NCI-H524 (cell line): ENCODE data around the gene ACOX1.

Experiments
- DNase-seq, 2 experiments: peaks; one replicate each; lab custom pipeline; 2025; lab: John Stamatoyannopoulos, UW

The ACOX1 gene

DNA sequence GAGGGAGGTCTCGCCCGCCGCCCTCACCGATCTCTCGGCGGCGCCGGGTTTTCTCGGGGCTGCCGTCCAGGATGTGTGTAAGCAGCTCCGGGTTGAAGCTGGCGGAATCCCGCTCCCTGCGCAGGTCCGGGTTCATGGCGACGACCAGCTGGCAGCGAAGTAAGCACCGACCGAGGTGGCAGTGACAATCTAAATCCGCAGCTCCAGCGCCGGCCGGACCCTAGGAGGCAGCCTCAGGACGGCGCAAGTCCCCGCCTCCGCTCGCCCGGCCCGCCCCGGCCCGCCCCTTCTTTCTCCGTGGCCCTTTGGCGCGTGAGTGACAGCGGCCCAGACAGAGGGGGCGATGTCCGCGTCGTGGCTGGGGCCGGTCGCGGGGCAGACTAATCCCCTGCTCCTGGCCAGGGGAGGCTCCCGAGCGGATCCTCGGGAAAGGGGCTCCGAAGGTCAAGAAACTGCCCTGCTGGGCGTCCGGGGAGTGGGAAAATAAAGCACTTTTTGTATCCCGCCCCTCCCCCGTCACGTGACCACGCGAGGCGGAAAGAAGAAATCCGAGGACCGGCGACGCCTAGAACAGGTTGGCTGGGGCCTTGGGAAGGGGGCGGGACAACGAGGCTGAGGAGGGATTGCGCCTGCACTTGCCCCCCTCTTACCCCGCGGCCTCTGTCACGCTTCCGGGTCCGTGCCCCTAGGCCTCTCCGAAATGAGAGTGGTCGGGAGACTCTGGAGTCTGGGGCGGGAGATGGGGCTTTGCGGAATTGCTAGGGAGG, at the start of gene ACOX1, which contains the start of gene TEN1:
TSS of gene ACOX1 (minus strand) at position 229 of the 767 bp plus-strand sequence. CDS start at position 136, 93 bp downstream.
TSS of gene TEN1 (plus strand) at position 303 of the 767 bp plus-strand sequence. CDS start 6,953 bp downstream, outside the sequence.
- DNase-seq = peak; percentile 100

GRCh38 chr17:76027159-76027839, 48.3 kb upstream of the ACOX1 start, which contains the start of gene EVPL:
Gene EVPL (minus strand): TSS chr17:76027306. CDS start chr17:76027198, 108 bp downstream.
- DNase-seq = no peak

DNA sequence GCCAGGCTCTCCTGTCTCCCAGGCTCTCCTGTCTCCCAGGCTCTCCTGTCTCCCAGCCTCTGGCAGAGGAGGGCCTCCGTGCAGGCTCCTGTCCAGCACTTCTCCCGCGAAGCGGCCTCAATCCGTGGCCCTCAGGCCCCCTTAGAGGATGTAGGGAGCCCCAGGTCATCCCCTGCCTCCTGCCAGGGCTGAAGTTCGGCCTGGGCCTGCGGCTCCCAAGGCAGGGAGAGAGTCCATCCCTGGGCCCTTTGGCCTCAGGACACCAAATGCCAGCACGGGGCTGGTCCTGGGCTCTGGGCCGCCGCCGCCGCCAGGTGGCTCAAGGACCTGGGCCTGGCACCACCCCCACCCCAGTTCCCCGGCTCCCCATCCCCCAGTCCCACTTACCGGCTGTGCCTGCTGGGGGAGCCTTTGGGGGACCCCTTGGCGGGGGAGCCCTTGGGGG, 47.8 kb upstream of the ACOX1 start:
- DNase-seq = no peak

- DNase-seq = no peak
Observed at GRCh38 chr17:76025294-76025693, 46.3 kb upstream of the ACOX1 start.

DNA sequence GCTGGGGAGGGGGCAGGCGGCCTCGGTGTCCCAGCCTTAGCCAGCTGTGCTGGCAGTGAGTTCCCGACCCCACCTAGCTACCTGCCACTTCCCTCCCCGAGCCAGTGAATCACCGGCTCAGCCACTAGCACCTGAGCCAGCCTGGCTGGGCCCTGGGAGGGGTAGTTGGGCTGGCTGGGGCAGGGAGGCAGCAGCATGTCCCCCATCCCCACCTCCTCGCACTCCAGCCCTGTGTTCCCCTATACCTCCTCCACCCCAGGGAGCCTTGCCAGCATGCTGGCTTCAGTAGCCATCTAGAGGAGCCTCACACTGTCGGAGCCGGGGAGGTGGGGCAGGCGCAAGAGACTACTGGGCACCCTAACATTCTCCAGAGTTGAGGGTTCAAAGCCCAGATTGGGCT, 45.4 kb upstream of the ACOX1 start:
- no peak for DNase-seq

GRCh38 chr17:76023900-76024237, 44.9 kb upstream of the ACOX1 start:
- no peak for DNase-seq

DNA sequence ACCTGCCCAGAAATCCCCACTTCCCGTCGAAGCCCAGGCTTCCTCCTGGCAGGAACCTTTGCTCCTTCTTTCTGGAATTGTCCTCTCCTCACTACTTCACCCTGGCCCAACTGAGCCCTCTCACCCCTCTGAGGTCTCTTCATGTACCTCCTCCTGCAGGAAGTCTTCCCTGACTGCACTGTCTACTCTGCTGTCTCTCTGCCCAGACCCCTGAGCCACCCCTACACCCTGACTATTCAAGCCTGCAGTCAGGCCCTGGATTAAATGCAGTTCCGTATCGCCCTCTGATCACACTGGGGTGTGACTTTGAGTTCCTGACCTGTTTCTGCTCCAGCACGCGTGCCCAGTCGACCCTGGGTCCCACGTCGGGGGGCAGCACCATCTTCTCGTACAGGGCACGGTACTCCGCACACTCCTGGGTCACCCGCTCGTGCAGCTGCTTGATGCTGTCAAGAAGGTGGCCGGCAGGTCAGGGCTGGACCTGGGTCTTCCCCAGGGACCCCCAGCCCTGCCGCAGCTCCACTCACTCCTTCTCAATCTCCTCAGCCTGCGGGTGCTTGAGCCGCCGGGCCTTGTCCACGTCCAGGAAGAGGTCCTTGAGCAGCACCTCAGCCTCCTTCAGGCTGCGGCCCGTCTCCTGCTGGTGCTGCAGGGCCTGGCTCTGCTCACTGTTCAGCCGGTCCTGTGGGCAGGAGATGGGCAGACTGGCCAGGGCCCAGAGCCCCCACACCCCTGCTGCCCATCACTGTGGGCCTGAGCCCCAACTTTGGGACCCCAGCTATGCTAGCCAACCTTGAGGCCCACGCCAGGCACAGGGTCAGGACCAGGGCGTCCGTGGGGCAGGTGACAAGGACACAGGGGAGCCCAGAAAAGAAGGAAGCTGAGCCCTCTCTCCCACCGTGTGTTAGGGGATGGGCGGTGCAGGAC, 44.3 kb upstream of the ACOX1 start:
- DNase-seq = no peak

- no peak for DNase-seq
Observed at GRCh38 chr17:76022285-76022684, 43.3 kb upstream of the ACOX1 start.

- no peak for DNase-seq
Observed at GRCh38 chr17:76019833-76020467, 41.0 kb upstream of the ACOX1 start.

DNA sequence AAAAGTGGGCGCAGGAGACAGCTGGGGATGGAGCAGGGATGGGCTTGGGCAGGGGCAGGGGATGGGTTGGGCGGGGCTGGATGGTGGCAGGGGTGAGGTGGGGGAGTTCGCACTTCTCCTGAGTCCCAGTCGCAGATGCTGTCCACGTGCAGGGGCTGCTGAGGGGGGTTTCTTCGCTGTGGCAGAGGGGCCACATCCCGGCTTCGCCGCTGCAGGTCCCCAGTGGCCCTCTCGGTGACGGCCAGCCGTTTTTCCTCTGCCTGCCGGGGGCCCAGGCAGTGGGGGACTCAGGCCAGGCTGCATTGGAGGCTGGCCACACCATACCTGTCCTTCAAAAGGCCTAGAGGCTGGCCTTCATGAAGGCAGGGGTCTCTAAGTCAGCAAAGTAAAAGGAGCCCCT, 39.8 kb upstream of the ACOX1 start:
- no peak for DNase-seq

DNA sequence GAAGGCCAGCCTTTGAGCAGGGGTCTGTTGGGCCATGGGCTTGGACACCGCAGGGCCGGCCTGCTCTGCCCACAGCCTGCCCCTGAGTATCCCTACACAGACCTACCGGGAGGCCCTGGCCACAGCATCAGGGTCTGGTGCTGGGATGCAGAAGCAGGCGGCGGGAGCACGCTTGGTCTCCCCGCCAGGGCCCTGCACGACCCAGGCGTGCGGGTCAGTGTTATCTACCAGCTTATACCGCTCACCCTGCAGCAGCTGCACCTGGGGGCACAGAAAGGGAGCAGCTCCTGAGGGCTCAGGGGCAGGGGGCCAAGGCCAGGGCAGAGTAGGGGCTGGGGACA, 39.3 kb upstream of the ACOX1 start:
- DNase-seq = no peak

DNA sequence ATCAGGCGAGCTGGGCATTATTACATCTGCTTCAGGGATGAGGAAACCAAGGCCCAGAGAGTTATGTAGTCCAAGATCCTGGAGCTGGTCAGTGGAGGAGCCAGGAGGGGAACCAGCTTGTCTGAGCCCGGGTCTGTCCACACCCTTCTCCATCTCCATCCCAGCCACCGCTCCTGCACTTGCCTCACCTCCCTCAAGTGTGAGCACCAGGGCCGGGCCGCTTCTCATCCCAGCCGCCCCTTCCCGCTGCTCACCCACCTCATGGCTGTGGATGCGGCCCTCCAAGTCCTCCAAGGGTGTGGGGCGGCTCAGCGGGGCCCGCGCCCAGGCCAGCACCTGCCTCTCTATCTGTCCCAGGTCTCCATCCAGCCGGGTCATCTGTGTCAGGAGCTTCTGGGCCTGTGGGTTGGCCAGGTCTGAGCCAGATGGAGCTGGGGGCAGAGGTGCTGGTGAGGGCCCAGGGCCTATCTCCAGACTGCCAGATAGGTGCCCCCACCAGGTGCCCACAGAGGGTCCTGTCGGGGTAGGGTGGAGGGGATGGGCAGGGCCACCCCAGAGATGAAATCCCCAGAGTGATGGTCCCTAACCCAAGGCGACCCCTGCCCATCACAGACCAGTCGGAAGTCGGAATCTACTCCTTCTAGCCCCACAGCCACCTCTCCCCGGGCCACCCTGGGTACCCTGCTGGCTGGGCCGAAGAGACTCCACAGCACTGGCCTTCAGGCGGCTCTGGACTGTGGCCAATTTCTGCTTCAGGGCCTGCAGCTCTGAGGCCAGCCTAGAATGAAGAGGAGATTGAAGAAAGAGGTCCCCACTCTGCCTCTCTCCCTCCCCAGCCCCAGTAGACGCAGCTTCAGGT, 38.7 kb upstream of the ACOX1 start:
- no peak for DNase-seq

GRCh38 chr17:76014925-76015261, 35.9 kb upstream of the ACOX1 start:
- peak; percentile 15 to 65 for DNase-seq

- peak; percentile 75 to 91 for DNase-seq
Observed at GRCh38 chr17:76014100-76014924, 35.3 kb upstream of the ACOX1 start.

DNA sequence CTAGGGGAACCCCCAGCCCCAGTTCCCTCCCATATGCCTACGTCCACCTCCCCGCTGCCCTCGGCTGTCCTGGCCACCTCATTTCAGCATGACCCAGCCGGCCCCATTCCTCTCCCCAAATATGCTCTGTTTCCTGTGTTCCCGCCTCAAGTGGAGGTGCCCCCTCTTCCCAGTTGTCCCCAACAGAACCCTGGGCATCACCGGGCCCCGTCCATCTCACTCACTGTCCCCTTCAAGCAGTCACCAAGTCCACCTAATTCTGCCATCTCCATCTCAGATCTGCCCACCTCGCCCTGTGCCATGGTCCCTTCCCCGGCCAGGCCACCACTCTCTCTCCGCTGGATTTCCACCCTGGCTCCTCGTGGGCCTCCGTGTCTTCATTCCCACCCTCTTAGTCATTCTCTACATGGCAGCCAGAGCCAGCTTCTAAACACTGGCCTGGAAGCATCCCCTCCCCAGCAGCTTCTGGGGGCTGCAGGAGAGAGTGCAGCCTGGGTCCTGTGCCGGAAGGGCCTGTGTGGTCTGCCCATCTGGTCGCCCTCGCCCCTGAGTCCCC, 34.5 kb upstream of the ACOX1 start:
- no peak for DNase-seq

DNA sequence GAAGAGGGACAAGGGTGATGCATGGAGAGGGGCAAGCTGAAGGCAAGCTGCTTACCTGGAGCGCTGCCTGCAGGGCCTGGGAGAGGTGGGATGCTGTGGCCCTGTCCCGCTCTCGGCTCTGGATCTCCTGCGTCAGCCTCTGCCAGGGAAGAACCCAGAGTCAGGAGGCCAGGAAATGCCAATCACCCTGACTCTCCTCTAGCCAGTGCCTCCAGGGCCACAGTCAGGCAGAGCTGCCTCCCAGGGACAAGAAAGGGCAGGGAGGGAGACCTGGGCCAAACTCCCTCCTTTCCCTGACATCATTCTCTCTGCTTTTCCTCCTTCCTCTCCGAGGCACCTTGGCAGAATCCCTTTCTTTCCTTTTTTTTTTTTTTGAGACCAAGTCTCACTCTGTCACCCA, 33.0 kb upstream of the ACOX1 start:
- DNase-seq = no peak

GRCh38 chr17:76009969-76010661, 31.1 kb upstream of the ACOX1 start:
- no peak for DNase-seq

GRCh38 chr17:76009447-76009846, 30.5 kb upstream of the ACOX1 start:
- no peak for DNase-seq
